Right lung (tissue), 5 donors: Measurements from ENCODE around the gene LRRC8D. TPM values are rescaled to one million over a fixed set of nuclear protein-coding genes. Genes with fewer than 3 reads are reported as not detected.

ENCODE experiments used
- DNase-seq, 2 donors: peaks; one replicate each; pipeline ENCODE4 v3.0.0-alpha.2; 2013
- polyA plus RNA-seq, 5 donors: library from polyadenylated mRNA; unstranded; fragments of 120-200 nt; gene quantifications; one replicate each; pipeline versions ENCODE4 v1.2.1 to v1.2.3, GENCODE V29; 2013; ENCODE audit warnings: inconsistent platforms in 1 of 5, low replicate concordance in 1 of 5; ENCODE audit not compliant: insufficient read length in 5 of 5, insufficient read depth in 1 of 5

Gene LRRC8D
- polyA plus RNA-seq, 5 donors, result 14.3 to 18.3 (median 17.0) TPM

- DNase-seq, result no peak
Measured at GRCh38 chr1:89892816-89893215, 72.0 kb downstream of the LRRC8D start.

GRCh38 chr1:89894210-89895201 is 73.7 kb downstream of the LRRC8D start:
- no peak for DNase-seq

- no peak for DNase-seq
Measured at GRCh38 chr1:89896105-89896942, 75.5 kb downstream of the LRRC8D start.

GRCh38 chr1:89897347-89898133 is 76.7 kb downstream of the LRRC8D start:
- no peak for DNase-seq

GRCh38 chr1:89898150-89898549 is 77.3 kb downstream of the LRRC8D start:
- DNase-seq, result no peak

GRCh38 chr1:89898695-89899470 is 78.1 kb downstream of the LRRC8D start:
- no peak for DNase-seq

GRCh38 chr1:89900323-89900722 is 79.5 kb downstream of the LRRC8D start:
- no peak for DNase-seq

GRCh38 chr1:89900791-89901708 is 80.2 kb downstream of the LRRC8D start:
- DNase-seq, result no peak

- no peak for DNase-seq
Measured at GRCh38 chr1:89901957-89902669, 81.3 kb downstream of the LRRC8D start.

- DNase-seq, result no peak
Measured at GRCh38 chr1:89903550-89903949, 82.7 kb downstream of the LRRC8D start.

- no peak for DNase-seq
Measured at GRCh38 chr1:89904219-89904980, 83.6 kb downstream of the LRRC8D start.

GRCh38 chr1:89905395-89906058 is 84.7 kb downstream of the LRRC8D start:
- no peak for DNase-seq

- no peak for DNase-seq
Measured at GRCh38 chr1:89906088-89906487, 85.3 kb downstream of the LRRC8D start.

- DNase-seq, result no peak
Measured at GRCh38 chr1:89907727-89908212, 86.9 kb downstream of the LRRC8D start.

- no peak for DNase-seq
Measured at GRCh38 chr1:89908273-89908671, 87.4 kb downstream of the LRRC8D start.

GRCh38 chr1:89908672-89909436 is 88.0 kb downstream of the LRRC8D start:
- no peak for DNase-seq

- no peak for DNase-seq
Measured at GRCh38 chr1:89910268-89910667, 89.4 kb downstream of the LRRC8D start.
